ENCODE data around the gene NUCB1.

NUCB1 gene

GRCh38 chr19:48934837-48935236 is 34.7 kb downstream of the NUCB1 start:
- no peak for DNase-seq (ENCODE audit: low read depth)

- no peak for DNase-seq (ENCODE audit: low read depth)
These were observed 35.8 kb downstream of the NUCB1 start for GRCh38 chr19:48935864-48936263.

- DNase-seq (ENCODE audit: low read depth), result no peak
These were observed 38.1 kb downstream of the NUCB1 start for GRCh38 chr19:48938256-48938655.

GRCh38 chr19:48940902-48941301 is 40.8 kb downstream of the NUCB1 start:
- no peak for DNase-seq (ENCODE audit: low read depth)

DNA sequence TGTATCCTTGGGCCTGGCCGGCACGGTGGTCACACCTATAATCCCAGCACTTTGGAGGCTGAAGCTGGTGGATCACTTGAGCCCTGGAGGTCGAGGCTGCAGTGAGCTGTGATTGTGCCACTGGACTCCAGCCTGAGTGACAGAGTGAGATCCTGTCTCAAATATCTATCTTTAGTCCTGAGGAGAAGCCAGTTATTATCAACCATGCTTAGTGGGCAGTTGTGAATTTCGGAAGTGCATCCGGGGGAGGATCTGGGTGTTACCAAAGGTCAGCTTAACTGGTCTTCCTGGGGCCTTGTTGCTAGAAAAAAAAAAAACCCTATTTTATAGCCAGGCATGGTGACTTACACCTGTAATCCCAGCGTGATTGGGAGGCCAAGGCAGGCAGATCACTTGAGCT is 43.0 kb downstream of the NUCB1 start:
- no peak for DNase-seq (ENCODE audit: low read depth)

- no peak for DNase-seq (ENCODE audit: low read depth)
These were observed 45.3 kb downstream of the NUCB1 start for GRCh38 chr19:48945415-48945814.

DNA sequence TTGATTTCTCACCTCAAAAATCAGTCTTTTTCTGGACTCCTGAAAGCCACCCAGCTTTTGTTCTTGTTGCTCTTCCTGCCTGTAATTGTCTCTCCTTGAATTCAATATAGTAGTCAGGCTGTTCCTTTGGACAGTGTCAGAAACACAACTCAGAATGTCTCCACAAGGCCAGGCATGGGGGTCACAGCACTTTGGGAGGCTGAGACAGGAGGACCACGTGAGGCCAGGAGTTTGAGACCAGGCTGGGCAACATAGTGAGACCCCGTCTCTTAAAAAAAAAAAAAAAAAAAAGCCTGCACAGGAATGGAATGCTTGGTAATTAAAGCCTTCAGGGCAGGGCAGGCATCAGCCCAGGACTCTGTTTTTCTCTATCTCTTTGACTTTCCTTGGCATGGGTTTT is 45.7 kb downstream of the NUCB1 start:
- DNase-seq (ENCODE audit: low read depth), result no peak

DNA sequence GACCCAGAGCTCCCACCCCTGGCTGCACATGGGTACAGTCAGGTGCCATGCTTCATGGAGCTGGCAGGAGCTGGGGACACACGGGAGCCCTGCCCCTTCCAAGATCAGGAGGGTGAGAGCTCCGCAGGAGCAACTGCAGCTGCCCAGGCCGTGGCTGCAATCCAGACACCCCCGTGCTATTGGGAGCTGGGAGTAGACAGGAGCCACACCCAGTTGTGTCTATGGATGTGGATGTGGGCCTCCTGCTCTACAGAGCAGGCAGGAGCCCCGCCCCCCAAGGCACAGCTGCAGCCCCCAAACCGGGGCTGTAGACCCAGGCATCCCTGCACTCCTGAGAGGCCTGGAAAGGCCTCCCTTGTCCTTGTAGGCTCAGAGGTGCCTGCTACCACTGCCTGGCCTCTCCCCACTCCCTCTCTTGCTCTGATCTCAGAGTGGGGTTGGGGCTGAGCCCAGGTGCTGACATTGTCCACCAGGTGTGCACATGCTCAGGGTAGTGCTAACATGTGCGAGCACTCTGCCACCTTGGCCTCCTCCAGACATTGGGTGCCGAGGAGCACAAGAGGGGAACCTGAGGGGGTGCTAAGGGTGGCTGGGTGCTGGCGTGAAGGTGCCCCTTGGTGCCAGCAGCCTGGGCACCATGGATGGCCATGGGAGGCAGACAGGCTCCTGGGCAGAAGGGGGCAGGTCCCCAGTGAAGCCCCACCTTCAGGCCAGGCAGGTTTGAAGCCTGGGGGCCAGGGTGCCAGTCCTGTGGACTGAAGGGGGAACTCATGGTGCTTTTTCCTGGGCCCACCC is 46.5 kb downstream of the NUCB1 start:
- DNase-seq (ENCODE audit: low read depth), result no peak

GRCh38 chr19:48947258-48947542 is 47.1 kb downstream of the NUCB1 start:
- DNase-seq (ENCODE audit: low read depth), result no peak

GRCh38 chr19:48950159-48950558 is 50.0 kb downstream of the NUCB1 start:
- no peak for DNase-seq (ENCODE audit: low read depth)

DNA sequence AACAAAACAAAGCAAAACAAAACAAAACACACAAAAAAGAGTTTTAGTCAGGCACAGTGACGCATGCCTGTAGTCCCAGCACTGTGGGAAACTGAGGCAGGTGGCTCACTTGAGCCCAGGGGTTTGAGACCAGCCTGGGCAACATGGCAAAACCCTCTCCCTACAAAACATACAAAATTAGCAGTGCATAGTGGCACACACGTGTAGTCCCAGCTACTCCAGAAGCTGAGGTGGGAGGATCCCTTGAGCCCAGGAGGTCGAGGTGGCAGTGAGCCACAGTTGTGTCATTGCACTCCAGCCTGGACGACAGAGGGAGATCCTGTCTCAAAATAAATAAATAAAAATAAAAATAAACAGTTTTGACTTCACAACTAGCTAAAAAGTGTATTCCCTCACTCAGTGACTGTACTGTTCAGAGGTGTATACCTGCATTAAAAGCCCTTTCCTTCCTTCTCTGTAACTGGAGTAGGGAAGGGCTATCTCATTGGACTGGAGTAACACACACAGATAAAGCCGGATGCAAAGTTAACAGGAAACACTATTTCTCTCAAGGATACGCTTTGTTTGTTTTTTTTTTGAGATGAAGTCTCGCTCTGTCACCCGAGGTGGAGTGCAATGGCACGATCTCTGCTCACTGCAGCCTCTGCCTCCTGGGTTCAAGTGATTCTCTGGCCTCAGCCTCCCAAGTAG is 50.9 kb downstream of the NUCB1 start:
- DNase-seq (ENCODE audit: low read depth), result no peak

DNA sequence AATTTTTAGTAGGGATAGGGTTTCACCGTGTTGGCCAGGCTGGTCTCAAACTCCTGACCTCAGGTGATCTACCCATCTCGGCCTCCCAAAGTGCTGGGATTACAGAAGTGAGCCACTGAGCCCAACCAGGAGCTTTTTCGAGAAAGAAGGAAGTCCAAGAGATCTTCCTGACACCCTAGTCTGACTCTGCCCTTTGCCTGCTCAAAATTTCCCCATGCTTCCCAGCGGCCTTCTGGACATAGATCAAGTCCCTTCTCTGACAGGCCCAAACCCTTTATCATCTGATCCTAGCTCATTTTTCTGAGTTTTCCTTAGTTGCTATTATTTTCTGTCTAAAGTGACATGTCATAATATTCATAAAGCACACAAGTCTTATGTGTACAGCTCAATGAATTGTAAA is 53.0 kb downstream of the NUCB1 start:
- no peak for DNase-seq (ENCODE audit: low read depth)

- no peak for DNase-seq (ENCODE audit: low read depth)
These were observed 54.0 kb downstream of the NUCB1 start for GRCh38 chr19:48953990-48954594.

- DNase-seq (ENCODE audit: low read depth), result peak; percentile 95
These were observed 54.6 kb downstream of the NUCB1 start, which contains the start of gene BAX for GRCh38 chr19:48954595-48955307. Gene BAX, plus strand, starts transcription at chr19:48954875. Its CDS starts 54 bp downstream, at chr19:48954929.

DNA sequence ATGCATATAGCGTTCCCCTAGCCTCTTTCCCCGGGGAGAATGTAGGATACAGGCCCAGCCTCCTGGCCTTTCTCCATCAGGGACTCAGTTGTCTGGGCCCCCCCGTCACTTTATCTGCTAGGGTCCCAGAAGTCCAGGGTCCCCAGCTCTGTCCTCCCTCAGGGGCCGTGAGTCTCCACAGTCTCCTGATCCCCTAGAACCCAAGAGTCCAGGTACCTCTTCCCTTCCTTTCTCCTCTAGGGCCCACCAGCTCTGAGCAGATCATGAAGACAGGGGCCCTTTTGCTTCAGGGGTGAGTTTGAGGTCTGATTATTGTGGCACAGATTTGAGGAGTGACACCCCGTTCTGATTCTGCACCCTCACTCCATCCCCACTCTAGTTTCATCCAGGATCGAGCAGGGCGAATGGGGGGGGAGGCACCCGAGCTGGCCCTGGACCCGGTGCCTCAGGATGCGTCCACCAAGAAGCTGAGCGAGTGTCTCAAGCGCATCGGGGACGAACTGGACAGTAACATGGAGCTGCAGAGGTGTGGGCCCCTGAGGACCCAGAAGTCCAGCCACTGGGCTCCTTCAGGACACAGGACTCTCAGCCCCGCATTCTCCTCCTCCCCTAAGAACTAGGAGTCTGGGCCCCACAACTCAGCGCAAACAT is 55.3 kb downstream of the NUCB1 start:
- no peak for DNase-seq (ENCODE audit: low read depth)

- DNase-seq (ENCODE audit: low read depth), result no peak
These were observed 57.9 kb downstream of the NUCB1 start for GRCh38 chr19:48958006-48958405.

GRCh38 chr19:48959341-48960239 is 59.5 kb downstream of the NUCB1 start:
- DNase-seq (ENCODE audit: low read depth), result no peak

- DNase-seq (ENCODE audit: low read depth), result no peak
These were observed 61.0 kb downstream of the NUCB1 start for GRCh38 chr19:48961051-48961649.

- no peak for DNase-seq (ENCODE audit: low read depth)
These were observed 61.5 kb downstream of the NUCB1 start for GRCh38 chr19:48961673-48962028.

DNA sequence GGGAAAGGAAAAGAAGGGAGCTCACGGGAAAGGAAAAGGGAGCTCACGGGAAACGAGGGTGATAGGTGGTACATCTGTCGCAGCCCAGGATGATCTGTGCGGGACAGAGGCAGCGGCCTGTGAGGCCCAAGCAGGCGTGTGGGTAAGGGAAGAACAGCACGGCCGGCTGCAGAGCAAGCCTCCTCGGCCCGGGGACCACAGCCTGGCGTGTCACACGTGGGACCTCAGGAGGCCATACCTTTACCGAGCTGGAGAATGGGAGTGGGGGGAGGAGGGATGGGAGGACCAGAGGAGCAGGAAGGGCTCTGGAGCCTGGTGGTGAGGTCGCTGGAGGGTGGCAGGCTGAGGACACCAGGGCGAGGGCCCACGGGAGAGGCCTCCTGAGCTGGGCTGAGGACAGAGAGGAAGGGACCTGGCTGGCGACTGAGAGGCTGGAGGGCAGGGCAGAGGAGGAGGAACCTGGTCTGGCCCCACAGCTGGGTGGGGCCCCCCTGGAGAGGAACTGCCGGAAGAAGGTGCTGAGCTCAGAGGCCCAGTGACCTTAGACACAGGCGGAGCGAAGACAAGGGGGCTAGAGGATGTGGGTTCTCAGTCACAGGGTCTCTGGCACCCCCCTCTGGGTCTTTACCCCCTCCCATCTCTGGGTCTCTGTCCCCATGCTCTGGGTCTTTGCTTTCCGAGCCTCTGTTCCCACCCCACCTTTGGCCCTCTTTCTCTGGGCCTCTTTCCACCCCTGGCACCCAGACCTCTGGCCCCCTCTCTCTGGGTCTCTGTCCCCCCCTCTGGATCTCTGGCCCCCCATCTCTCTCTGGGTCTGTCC is 62.1 kb downstream of the NUCB1 start:
- DNase-seq (ENCODE audit: low read depth), result no peak

Measured in activated T-cell treated with anti-CD3 and anti-CD28 coated beads for 24 hours (primary cell).